Tibial nerve (tissue), 3 donors: ENCODE measurements around the gene BICRAL.

ENCODE experiments used
- POLR2A ChIP-seq, 2 donors: fragments of 450-650 bp; IDR thresholded peaks; one replicate each; pipeline ENCODE4 v1.6.1; 2017; ENCODE audit warnings: antibody characterized with exemption in 2 of 2, mild to moderate bottlenecking in 2 of 2, moderate library complexity in 2 of 2
- TF ChIP-seq, protein P1 (sequence below), 5 experiments: fragments of 200-600 bp in 3 of 5; fragments of 450-650 bp in 2 of 5; sonication (generic) in 3 of 5; IDR thresholded peaks; one replicate each; pipeline ENCODE4 v1.5.1; 2016 to 2019; ENCODE audit warnings: antibody characterized with exemption in 5 of 5, mild to moderate bottlenecking in 3 of 5, moderate library complexity in 2 of 5

DNA sequence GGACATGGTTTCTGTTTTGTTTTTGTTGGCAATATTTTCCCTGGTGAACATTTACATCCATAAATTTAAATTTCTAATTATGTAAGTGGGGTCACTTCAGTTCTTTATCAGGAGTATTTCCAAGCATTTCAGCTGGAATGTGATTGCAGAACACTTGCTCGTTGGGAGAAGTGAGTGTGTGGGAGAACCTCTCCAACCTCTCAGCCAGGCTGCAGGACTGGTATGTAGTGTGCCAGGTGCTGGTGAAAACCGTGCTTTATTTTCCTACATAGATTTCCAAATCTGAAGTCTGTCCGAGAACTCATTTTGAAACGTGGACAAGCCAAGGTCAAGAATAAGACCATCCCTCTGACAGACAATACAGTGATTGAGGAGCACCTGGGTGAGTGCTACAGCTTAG is 103.8 kb downstream of the BICRAL start:
- TF ChIP-seq POLR2A (IDR thresholded peaks at IDR 0.05): no peak
- TF ChIP-seq, protein P1, sequence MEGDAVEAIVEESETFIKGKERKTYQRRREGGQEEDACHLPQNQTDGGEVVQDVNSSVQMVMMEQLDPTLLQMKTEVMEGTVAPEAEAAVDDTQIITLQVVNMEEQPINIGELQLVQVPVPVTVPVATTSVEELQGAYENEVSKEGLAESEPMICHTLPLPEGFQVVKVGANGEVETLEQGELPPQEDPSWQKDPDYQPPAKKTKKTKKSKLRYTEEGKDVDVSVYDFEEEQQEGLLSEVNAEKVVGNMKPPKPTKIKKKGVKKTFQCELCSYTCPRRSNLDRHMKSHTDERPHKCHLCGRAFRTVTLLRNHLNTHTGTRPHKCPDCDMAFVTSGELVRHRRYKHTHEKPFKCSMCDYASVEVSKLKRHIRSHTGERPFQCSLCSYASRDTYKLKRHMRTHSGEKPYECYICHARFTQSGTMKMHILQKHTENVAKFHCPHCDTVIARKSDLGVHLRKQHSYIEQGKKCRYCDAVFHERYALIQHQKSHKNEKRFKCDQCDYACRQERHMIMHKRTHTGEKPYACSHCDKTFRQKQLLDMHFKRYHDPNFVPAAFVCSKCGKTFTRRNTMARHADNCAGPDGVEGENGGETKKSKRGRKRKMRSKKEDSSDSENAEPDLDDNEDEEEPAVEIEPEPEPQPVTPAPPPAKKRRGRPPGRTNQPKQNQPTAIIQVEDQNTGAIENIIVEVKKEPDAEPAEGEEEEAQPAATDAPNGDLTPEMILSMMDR (IDR thresholded peaks at IDR 0.05): no peak
